OCI-LY7 (cell line): Measurements from ENCODE around the gene SYN1. TPM values are rescaled to one million over a fixed set of nuclear protein-coding genes. Genes with fewer than 3 reads are reported as not detected.

Source experiments
- BruUV-seq: library from RNA; stranded (reverse); fragments of 400-500 nt; replicated peaks from 2 replicates; lab custom pipeline; 2021; lab: Mats Ljungman, UMichigan
- CTCF ChIA-PET: fragments of 300-600 bp; sonication (Branson Sonifier 250); formaldehyde crosslinking; loops from one replicate; lab custom pipeline; 2022; ENCODE audit warnings: antibody characterized with exemption; ENCODE audit not compliant: unreplicated experiment; lab: Charles Lee
- POLR2A ChIA-PET: fragments of 300-600 bp; sonication (Branson Sonifier 250); formaldehyde crosslinking; loops from one replicate; lab custom pipeline; 2022; ENCODE audit warnings: antibody characterized with exemption; lab: Charles Lee
- DNase-seq: peaks from one replicate; pipeline ENCODE4 v3.0.0-alpha.2; 2015; ENCODE audit warnings: low spot score
- H2AFZ ChIP-seq: fragments of 200-600 bp; sonication (generic), shearing (Covaris generic); 2 replicates; pipeline ENCODE4 v1.6.1; 2014; ENCODE audit warnings: mild to moderate bottlenecking, antibody characterized with exemption, low read length, moderate library complexity
- H3K27ac ChIP-seq: fragments of 200-600 bp; sonication (generic); 2 replicates; pipeline ENCODE4 v1.5.1; 2014; ENCODE audit warnings: mixed run types, low read depth, mild to moderate bottlenecking, moderate library complexity, low read length, inconsistent platforms; ENCODE audit not compliant: poor library complexity, severe bottlenecking
- H3K36me3 ChIP-seq: fragments of 200-600 bp; sonication (generic); 2 replicates; pipeline ENCODE4 v1.6.1; 2014; ENCODE audit warnings: mild to moderate bottlenecking, antibody characterized with exemption, low read length, moderate library complexity, mixed read lengths; ENCODE audit not compliant: insufficient read depth
- H3K4me1 ChIP-seq: fragments of 200-600 bp; sonication (generic); 2 replicates; pipeline ENCODE4 v1.5.1; 2014; ENCODE audit warnings: mild to moderate bottlenecking, low read length; ENCODE audit not compliant: insufficient read depth, poor library complexity, severe bottlenecking
- H3K4me2 ChIP-seq: fragments of 200-600 bp; sonication (generic); 2 replicates; pipeline ENCODE4 v1.6.1; 2014; ENCODE audit warnings: mild to moderate bottlenecking, low read length
- H3K4me3 ChIP-seq: fragments of 200-600 bp; sonication (generic); 2 replicates; pipeline ENCODE4 v1.5.1; 2014; ENCODE audit warnings: mild to moderate bottlenecking, low read depth, low read length; ENCODE audit not compliant: poor library complexity, severe bottlenecking
- H3K79me2 ChIP-seq: fragments of 200-600 bp; sonication (generic); 2 replicates; pipeline ENCODE4 v1.6.1; 2016; ENCODE audit warnings: low read depth, mild to moderate bottlenecking, low read length, moderate library complexity, mixed read lengths; ENCODE audit not compliant: insufficient read depth
- H3K9me2 ChIP-seq: fragments of 200-600 bp; sonication (generic); 2 replicates; pipeline ENCODE4 v1.6.1; 2016; ENCODE audit warnings: mild to moderate bottlenecking, low read length, mixed read lengths; ENCODE audit not compliant: insufficient read depth
- H3K9me3 ChIP-seq: fragments of 200-600 bp; sonication (generic); 2 replicates; pipeline ENCODE4 v1.6.1; 2014; ENCODE audit warnings: mild to moderate bottlenecking, mixed run types, low read length, mixed read lengths
- H4K20me1 ChIP-seq: fragments of 200-600 bp; sonication (generic); 2 replicates; pipeline ENCODE4 v1.6.1; 2014; ENCODE audit warnings: mild to moderate bottlenecking, antibody characterized with exemption, low read length, moderate library complexity, mixed read lengths; ENCODE audit not compliant: insufficient read depth
- CTCF ChIP-seq: fragments of 200-600 bp; sonication (generic); conservative IDR thresholded peaks from 2 replicates; pipeline ENCODE4 v1.5.1; 2014; ENCODE audit warnings: mild to moderate bottlenecking, antibody characterized with exemption, low read length, moderate library complexity, mixed read lengths
- EZH2phosphoT487 ChIP-seq: fragments of 200-600 bp; sonication (generic); IDR thresholded peaks from 2 replicates; pipeline ENCODE4 v1.6.1; 2018; ENCODE audit warnings: low read depth, borderline replicate concordance, mild to moderate bottlenecking, mixed run types, antibody characterized with exemption, low read length, moderate library complexity, mixed read lengths
- intact Hi-C: fragments of 100-400 bp; cut with micrococcal nuclease; formaldehyde crosslinking; loops from one replicate; pipeline ENCODE4 v1.10.0; 2022; ENCODE audit not compliant: unreplicated experiment
- total RNA-seq, 2 experiments: library from RNA; depleted of rRNA in 1 of 2; stranded (reverse); fragments of >200 nt in 1 of 2; shearing (Covaris generic) in 1 of 2; gene quantifications; 2 replicates each; pipeline ENCODE4 v1.2.3, GENCODE V29; 2014 to 2022

Gene SYN1
- total RNA-seq, 2 experiments from 2014 or later = not detected

- Histone ChIP-seq H3K4me3 (no peak overlapping the region), H3K4me2 (peak overlapping the region; percentile 92; the same call in 1 of the 2 replicates), H3K9me2 (no peaks in the 10 kb centered on the region), H3K79me2 (peaks cover 15% of the 10 kb centered on the region; the same call in 1 of the 2 replicates), H3K4me1 (peaks cover 22% of the 10 kb centered on the region), H4K20me1 (no peaks in the 10 kb centered on the region), H3K9me3 (no peaks in the 10 kb centered on the region), H3K27ac (no peak overlapping the region), H3K36me3 (peaks cover 43% of the 10 kb centered on the region), H2AFZ (no peak overlapping the region)
- TF ChIP-seq CTCF (peak; percentile 61), EZH2phosphoT487 (no peak)
- DNase-seq = peak; percentile 38
- BruUV-seq = no TSS peak
- intact Hi-C loops = loop anchor here (2.0 to 5.0 kb wide), 4 partner anchors 65 to 464 kb away; partner anchors contain the start of genes CFP and ELK1
- ChIA-PET CTCF (no interaction called here), POLR2A (no interaction called here)
These were observed 56.9 kb downstream of the SYN1 start for GRCh38 chrX:47562615-47563243.

GRCh38 chrX:47561659-47562151 lies 58.0 kb downstream of the SYN1 start:
- Histone ChIP-seq H2AFZ (no peak overlapping the region), H3K4me2 (peak overlapping the region; percentile 92), H3K9me3 (no peaks in the 10 kb centered on the region), H3K27ac (peak overlapping the region; percentile 70), H4K20me1 (no peaks in the 10 kb centered on the region), H3K9me2 (no peaks in the 10 kb centered on the region), H3K36me3 (peaks cover 33% of the 10 kb centered on the region), H3K4me3 (peak overlapping the region; percentile 86), H3K4me1 (peaks cover 26% of the 10 kb centered on the region), H3K79me2 (peaks cover 15% of the 10 kb centered on the region; the same call in 1 of the 2 replicates)
- BruUV-seq = no TSS peak
- no peak for DNase-seq
- CTCF ChIA-PET = no interaction called here
- intact Hi-C loops = loop anchor here (2.0 to 5.0 kb wide), 4 partner anchors 64 to 465 kb away; partner anchors contain the start of genes CFP and ELK1
- TF ChIP-seq EZH2phosphoT487 = no peak
- no peak for TF ChIP-seq CTCF
- POLR2A ChIA-PET = interaction anchor here (0.7 kb wide), 1 partner anchor 10 kb away, joined by 3 read pairs; no protein-coding TSS in a partner anchor
